ENCODE measurements around the gene PLA2G6. TPM values are rescaled to one million over a fixed set of nuclear protein-coding genes. Genes with fewer than 3 reads are reported as not detected.

The PLA2G6 gene
- total RNA-seq, 4 donors from 2014 or later: 29.2 to 129 (median 44.1) TPM

GRCh38 chr22:38203090-38203810 lies 21.6 kb upstream of the PLA2G6 start:
- TF ChIP-seq CTCF (IDR thresholded peaks at IDR 0.05; ENCODE audit: low read depth): no peak

- no peak for TF ChIP-seq CTCF (IDR thresholded peaks at IDR 0.05; ENCODE audit: low read depth)
Measured at GRCh38 chr22:38202437-38203089, 20.9 kb upstream of the PLA2G6 start.

- TF ChIP-seq CTCF (IDR thresholded peaks at IDR 0.05; ENCODE audit: low read depth): no peak
Measured at GRCh38 chr22:38201711-38202436, 20.2 kb upstream of the PLA2G6 start, which contains the start of gene MAFF. Gene MAFF, plus strand, starts transcription at chr22:38201994. Its CDS starts 11,860 bp downstream, at chr22:38213854.

GRCh38 chr22:38201371-38201710 lies 19.7 kb upstream of the PLA2G6 start:
- TF ChIP-seq CTCF (IDR thresholded peaks at IDR 0.05; ENCODE audit: low read depth): no peak

GRCh38 chr22:38199826-38200559 lies 18.4 kb upstream of the PLA2G6 start:
- no peak for TF ChIP-seq CTCF (IDR thresholded peaks at IDR 0.05; ENCODE audit: low read depth)

GRCh38 chr22:38196791-38197419 lies 15.3 kb upstream of the PLA2G6 start:
- TF ChIP-seq CTCF (IDR thresholded peaks at IDR 0.05; ENCODE audit: low read depth): no peak

All from subcutaneous adipose tissue (tissue), 4 donors.